HG03196 (cell line): Measurements from ENCODE around the gene EXOSC1.
A peak's percentile ranks its signal among the peaks of the same experiment; 100 is the strongest.
"Not testable (repeated sequence)": the region's sequence is repeated elsewhere in the genome, so short reads cannot be mapped to it uniquely, and the experiment has no call there.

Experiments used
- ATAC-seq: cut with Tn5 transposase; IDR thresholded peaks from one replicate; pipeline ENCODE4 v1.9.1; 2021; ENCODE audit not compliant: unreplicated experiment

EXOSC1 gene

GRCh38 chr10:97445722-97446639 lies at the start of gene EXOSC1, which contains the start of gene ZDHHC16:
EXOSC1 (minus strand) TSS chr10:97446006; CDS start chr10:97445985, 21 bp downstream.
ZDHHC16 (plus strand) TSS chr10:97446175; CDS start chr10:97451676, 5,501 bp downstream.
- ATAC-seq = peak; percentile 93

GRCh38 chr10:97494863-97495506 lies 49.2 kb upstream of the EXOSC1 start:
- no peak for ATAC-seq

GRCh38 chr10:97494151-97494550 lies 48.3 kb upstream of the EXOSC1 start:
- ATAC-seq = no peak

- no peak for ATAC-seq
These were observed 44.8 kb upstream of the EXOSC1 start for GRCh38 chr10:97490592-97490991.

GRCh38 chr10:97485647-97486281 lies 40.0 kb upstream of the EXOSC1 start:
- ATAC-seq = no peak

- no peak for ATAC-seq
These were observed 38.1 kb upstream of the EXOSC1 start for GRCh38 chr10:97483921-97484320.

GRCh38 chr10:97483506-97483905 lies 37.7 kb upstream of the EXOSC1 start:
- ATAC-seq = no peak

GRCh38 chr10:97482381-97482780 lies 36.6 kb upstream of the EXOSC1 start:
- no peak for ATAC-seq

GRCh38 chr10:97481071-97481470 lies 35.3 kb upstream of the EXOSC1 start:
- ATAC-seq = no peak

GRCh38 chr10:97479939-97480338 lies 34.1 kb upstream of the EXOSC1 start:
- ATAC-seq = no peak

- ATAC-seq = not testable (repeated sequence)
These were observed 33.6 kb upstream of the EXOSC1 start for GRCh38 chr10:97479410-97479809.

- ATAC-seq = no peak
These were observed 30.3 kb upstream of the EXOSC1 start for GRCh38 chr10:97475936-97476594.

GRCh38 chr10:97474918-97475317 lies 29.1 kb upstream of the EXOSC1 start:
- ATAC-seq = no peak

- not testable (repeated sequence) for ATAC-seq
These were observed 23.0 kb upstream of the EXOSC1 start for GRCh38 chr10:97468781-97469180.

- ATAC-seq = no peak
These were observed 22.4 kb upstream of the EXOSC1 start for GRCh38 chr10:97468162-97468561.

GRCh38 chr10:97466755-97467154 lies 20.9 kb upstream of the EXOSC1 start:
- no peak for ATAC-seq

GRCh38 chr10:97465982-97466381 lies 20.2 kb upstream of the EXOSC1 start:
- no peak for ATAC-seq

GRCh38 chr10:97464226-97464625 lies 18.4 kb upstream of the EXOSC1 start:
- no peak for ATAC-seq

- no peak for ATAC-seq
These were observed 17.7 kb upstream of the EXOSC1 start for GRCh38 chr10:97463363-97464132.

GRCh38 chr10:97462309-97462708 lies 16.5 kb upstream of the EXOSC1 start:
- no peak for ATAC-seq
